Tibial nerve (tissue), 3 donors: ENCODE results near the gene GRIN2C.

Source experiments
- POLR2A ChIP-seq, 2 donors: fragments of 450-650 bp; IDR thresholded peaks; one replicate each; pipeline ENCODE4 v1.6.1; 2017; ENCODE audit warnings: antibody characterized with exemption in 2 of 2, mild to moderate bottlenecking in 2 of 2, moderate library complexity in 2 of 2
- TF ChIP-seq, protein P1 (sequence below), 5 experiments: fragments of 200-600 bp in 3 of 5; fragments of 450-650 bp in 2 of 5; sonication (generic) in 3 of 5; IDR thresholded peaks; one replicate each; pipeline ENCODE4 v1.5.1; 2016 to 2019; ENCODE audit warnings: antibody characterized with exemption in 5 of 5, mild to moderate bottlenecking in 3 of 5, moderate library complexity in 2 of 5

DNA sequence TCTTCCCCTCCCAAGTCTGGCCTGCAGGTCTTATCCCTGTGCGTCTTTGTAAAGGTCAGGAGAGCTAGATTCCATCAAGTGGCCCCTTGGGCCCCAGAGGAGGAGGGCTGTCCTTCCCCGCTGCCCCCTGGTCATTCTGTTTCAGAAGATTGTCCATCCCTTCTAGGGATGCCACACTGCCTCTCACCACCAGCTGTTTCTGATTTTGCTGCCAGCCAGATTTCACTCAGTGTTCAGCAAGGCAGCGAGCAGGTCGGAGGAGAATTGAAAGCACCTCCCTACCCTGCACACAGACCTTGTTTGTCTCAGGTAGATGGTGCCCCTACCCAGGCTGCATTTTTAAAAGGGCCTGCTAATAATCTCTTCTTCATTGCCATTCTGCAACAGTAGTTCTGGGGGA, 61.9 kb downstream of the GRIN2C start:
- no peak for TF ChIP-seq POLR2A (IDR thresholded peaks at IDR 0.05)
- TF ChIP-seq, protein P1, sequence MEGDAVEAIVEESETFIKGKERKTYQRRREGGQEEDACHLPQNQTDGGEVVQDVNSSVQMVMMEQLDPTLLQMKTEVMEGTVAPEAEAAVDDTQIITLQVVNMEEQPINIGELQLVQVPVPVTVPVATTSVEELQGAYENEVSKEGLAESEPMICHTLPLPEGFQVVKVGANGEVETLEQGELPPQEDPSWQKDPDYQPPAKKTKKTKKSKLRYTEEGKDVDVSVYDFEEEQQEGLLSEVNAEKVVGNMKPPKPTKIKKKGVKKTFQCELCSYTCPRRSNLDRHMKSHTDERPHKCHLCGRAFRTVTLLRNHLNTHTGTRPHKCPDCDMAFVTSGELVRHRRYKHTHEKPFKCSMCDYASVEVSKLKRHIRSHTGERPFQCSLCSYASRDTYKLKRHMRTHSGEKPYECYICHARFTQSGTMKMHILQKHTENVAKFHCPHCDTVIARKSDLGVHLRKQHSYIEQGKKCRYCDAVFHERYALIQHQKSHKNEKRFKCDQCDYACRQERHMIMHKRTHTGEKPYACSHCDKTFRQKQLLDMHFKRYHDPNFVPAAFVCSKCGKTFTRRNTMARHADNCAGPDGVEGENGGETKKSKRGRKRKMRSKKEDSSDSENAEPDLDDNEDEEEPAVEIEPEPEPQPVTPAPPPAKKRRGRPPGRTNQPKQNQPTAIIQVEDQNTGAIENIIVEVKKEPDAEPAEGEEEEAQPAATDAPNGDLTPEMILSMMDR (IDR thresholded peaks at IDR 0.05): no peak
